AG04449 (cell line): ENCODE data around the gene PLAU.
A peak's percentile ranks its signal among the peaks of the same experiment; 100 is the strongest.

Experiments used
- CTCF ChIA-PET: fragments of 350-600 bp; formaldehyde crosslinking; extraction: SDS; loops from one replicate; lab custom pipeline; 2021; ENCODE audit warnings: antibody characterized with exemption; lab: Yijun Ruan, JAX
- POLR2A ChIA-PET: fragments of 400-600, 350-600 bp; formaldehyde crosslinking; extraction: SDS; loops from one replicate; lab custom pipeline; 2020; ENCODE audit warnings: antibody characterized with exemption, inconsistent platforms; lab: Yijun Ruan, JAX
- DNase-seq: peaks from one replicate; pipeline ENCODE4 v3.0.0-alpha.2; 2010; ENCODE audit warnings: low read depth, low spot score
- H3K4me3 ChIP-seq: 2 replicates; pipeline ENCODE4 v1.5.1; 2011; ENCODE audit warnings: low read depth, mild to moderate bottlenecking, control low read depth, low read length
- TF ChIP-seq, protein P1 (sequence below): IDR thresholded peaks from one replicate; pipeline ENCODE4 v1.5.1; 2011; ENCODE audit warnings: mild to moderate bottlenecking, moderate library complexity, low read length, control low read depth, inconsistent platforms; ENCODE audit not compliant: insufficient read depth; ENCODE audit errors: missing control alignments

Gene PLAU

DNA sequence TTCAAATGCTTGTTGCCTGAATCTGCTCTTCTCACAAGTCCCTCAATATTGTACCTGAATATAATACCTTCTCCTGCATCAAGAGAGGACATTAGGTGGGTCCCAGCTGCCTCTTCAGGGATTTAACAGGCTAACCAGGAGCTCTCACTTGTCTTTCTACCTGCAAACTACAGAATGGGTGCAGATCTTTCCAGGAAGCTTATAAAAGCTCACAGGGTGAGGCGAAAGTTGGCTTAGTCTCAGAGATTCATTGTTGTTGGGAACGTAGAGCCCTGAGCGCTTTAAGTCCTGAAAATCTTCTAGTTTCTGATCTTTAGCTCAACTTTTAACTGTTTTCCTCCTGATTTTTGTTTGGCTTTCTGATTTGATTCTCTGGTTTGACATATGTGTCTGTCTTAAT, 25.0 kb downstream of the PLAU start:
- POLR2A ChIA-PET: no interaction called here
- TF ChIP-seq, protein P1, sequence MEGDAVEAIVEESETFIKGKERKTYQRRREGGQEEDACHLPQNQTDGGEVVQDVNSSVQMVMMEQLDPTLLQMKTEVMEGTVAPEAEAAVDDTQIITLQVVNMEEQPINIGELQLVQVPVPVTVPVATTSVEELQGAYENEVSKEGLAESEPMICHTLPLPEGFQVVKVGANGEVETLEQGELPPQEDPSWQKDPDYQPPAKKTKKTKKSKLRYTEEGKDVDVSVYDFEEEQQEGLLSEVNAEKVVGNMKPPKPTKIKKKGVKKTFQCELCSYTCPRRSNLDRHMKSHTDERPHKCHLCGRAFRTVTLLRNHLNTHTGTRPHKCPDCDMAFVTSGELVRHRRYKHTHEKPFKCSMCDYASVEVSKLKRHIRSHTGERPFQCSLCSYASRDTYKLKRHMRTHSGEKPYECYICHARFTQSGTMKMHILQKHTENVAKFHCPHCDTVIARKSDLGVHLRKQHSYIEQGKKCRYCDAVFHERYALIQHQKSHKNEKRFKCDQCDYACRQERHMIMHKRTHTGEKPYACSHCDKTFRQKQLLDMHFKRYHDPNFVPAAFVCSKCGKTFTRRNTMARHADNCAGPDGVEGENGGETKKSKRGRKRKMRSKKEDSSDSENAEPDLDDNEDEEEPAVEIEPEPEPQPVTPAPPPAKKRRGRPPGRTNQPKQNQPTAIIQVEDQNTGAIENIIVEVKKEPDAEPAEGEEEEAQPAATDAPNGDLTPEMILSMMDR: no peak
- H3K4me3 ChIP-seq: no peak overlapping the region
- CTCF ChIA-PET: interaction anchor here (1.3 to 18.1 kb wide), 5 partner anchors 7 to 47 kb away, joined by 4 to 806 read pairs (median 8); no protein-coding TSS in a partner anchor
- no peak for DNase-seq

DNA sequence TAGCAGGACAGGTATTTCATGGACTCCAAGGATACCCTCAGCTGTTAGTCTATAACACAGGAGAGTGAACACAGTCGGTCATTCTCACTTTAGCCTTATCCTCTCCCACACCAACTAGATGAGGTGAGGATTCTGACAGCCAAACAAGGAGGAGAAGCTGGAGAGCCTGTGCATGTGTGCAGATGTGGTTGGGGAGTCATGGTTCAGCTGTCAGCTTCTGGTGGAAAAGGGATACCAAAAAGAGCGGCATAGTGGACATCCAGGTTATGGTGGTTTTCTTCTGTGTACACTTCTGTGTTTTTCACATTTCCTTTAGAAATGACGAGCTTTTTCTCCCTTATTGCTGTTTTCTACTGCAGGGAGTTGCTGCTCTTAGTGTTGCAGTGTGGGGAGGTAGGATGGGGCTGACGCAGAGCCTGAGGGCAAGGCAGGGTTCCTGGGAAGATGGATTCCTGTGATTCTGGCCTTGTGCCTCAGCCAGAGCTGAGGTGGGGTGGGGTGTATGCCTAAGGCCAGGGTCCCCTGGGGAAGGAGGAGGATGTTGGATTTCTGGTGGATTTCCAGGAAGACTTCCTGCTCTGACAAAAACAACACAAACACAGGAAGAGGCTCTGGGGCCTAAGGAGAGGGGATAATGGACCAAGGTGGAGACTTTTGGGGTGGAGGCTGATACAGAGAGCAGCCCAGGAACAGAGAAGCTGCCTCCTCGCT, 26.6 kb downstream of the PLAU start:
- ChIA-PET CTCF (interaction anchor here (1.1 to 18.1 kb wide), 7 partner anchors 9 to 144 kb away, joined by 3 to 806 read pairs (median 4); partner anchors contain the start of gene PLAU), POLR2A (no interaction called here)

DNA sequence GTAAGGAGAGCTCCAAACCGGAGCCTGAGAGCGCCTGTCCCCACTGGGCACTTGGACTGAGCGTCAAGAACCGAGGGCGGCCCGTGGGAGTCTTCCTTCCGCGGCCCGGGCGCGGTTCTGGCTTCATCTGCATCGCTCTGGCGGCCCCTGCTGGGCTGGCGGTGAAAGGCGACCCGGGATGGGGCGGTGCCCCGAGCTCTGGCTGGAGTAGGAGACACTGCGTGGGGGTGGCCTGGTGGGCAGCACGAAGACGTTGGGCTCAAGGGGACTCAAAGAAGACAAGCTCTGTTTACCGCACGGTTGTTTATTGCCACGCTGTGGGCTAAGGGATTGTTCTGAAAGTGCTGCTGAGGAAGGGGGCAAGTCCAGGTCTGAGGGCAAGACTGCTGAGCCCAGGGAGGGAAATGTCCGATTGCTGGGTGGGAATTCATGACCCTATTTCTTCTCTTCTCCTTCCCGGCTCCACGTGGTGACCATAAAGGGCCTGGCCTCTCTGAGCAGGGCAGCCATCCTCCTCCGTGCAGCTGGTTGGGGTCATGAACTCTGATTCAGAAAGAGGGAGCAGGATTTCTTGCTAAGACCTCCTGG, 29.8 kb downstream of the PLAU start:
- ChIA-PET POLR2A (interaction anchor here (0.6 to 2.4 kb wide), 6 partner anchors 16 to 52 kb away, joined by 3 to 31 read pairs (median 3); no protein-coding TSS in a partner anchor), CTCF (interaction anchor here (0.6 to 18.1 kb wide), 57 partner anchors 11 to 273 kb away, joined by 3 to 806 read pairs (median 5); partner anchors contain the start of genes CAMK2G, PLAU and VCL)
- no peak for DNase-seq
- H3K4me3 ChIP-seq: no peak overlapping the region; the same call in 1 of the 2 replicates
- TF ChIP-seq, protein P1: peak; percentile 99

More for the DNA sequence above, 26.6 kb downstream of the PLAU start:
- TF ChIP-seq, protein P1: no peak
- no peak for DNase-seq
- no peak overlapping the region for H3K4me3 ChIP-seq

DNA sequence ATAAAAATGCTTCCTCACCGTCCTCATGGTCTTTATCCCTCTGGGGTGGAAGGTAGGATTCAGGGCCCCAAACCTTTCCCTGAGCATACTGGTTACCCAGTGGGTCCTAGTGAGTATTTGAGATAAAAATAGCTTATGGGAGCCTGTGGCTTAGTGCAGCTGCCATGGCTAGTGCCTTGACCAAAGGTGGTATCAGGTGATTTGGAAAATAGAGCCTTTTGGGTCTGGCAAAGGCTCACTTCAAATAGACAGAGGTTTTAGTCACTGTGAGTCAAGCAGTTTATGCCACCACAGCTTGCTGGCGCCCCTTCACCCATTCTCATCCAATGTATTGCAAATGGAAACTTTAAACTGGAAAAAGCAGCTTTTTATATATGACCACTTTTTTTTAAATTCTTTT, 30.4 kb downstream of the PLAU start:
- no peak for DNase-seq
- TF ChIP-seq, protein P1: no peak
- H3K4me3 ChIP-seq: no peak overlapping the region
- ChIA-PET CTCF (interaction anchor here (0.6 to 18.1 kb wide), 44 partner anchors 10 to 272 kb away, joined by 3 to 806 read pairs (median 5); partner anchors contain the start of genes CAMK2G, PLAU and VCL), POLR2A (interaction anchor here (0.8 to 2.4 kb wide), 3 partner anchors 17 to 53 kb away, joined by 3 to 31 read pairs (median 3); no protein-coding TSS in a partner anchor)

DNA sequence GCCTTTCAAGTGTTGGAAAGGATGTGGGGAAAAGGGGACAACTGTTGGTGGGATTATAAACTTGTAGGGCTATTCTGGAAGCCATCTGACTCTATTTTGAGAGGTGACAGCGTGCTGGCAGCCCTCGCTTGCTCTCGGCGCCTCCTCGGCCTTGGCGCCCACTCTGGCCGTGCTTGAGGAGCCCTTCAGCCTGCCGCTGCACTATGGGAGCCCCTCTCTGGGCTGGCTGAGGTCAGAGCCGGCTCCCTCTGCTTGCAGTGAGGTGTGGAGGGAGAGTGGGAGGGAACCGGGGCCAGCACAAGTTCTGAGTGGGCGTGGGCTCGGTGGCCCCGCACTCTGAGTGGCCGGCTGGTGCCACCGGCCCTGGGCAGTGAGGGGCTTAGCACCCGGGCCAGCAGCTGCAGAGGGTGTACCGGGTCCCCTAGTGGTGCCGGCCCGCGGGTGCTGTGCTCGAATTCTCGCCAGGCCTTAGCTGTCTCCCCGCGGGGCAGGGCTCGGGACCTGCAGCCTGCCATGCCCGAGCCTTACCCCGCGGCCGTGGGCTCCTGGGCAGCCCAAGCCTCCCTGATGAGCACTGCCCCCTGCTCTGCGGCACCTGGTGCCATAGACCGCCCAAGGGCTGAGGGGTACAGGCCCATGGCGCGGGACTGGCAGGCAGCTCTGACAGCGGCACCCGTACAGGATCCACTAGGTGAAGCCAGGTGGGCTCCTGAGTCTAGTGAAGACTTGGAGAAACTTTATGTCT, 33.6 kb downstream of the PLAU start:
- TF ChIP-seq, protein P1: no peak
- DNase-seq: no peak
- ChIA-PET CTCF (interaction anchor here (0.7 to 18.1 kb wide), 10 partner anchors 9 to 163 kb away, joined by 3 to 806 read pairs (median 4); no protein-coding TSS in a partner anchor), POLR2A (no interaction called here)
- H3K4me3 ChIP-seq: no peak overlapping the region
